H1 (cell line): ENCODE results near the gene KISS1R. TPM values are rescaled to one million over a fixed set of nuclear protein-coding genes. Genes with fewer than 3 reads are reported as not detected.

Experiments
- CTCF ChIA-PET: fragments of 300-600 bp; sonication (Branson Sonifier 250); formaldehyde crosslinking; loops from one replicate; lab custom pipeline; 2021; ENCODE audit not compliant: partially characterized antibody; lab: Charles Lee
- POLR2A ChIA-PET: fragments of 300-600 bp; sonication (Branson Sonifier 250); formaldehyde crosslinking; loops from one replicate; lab custom pipeline; 2021; ENCODE audit warnings: inconsistent platforms; ENCODE audit not compliant: partially characterized antibody; lab: Charles Lee
- DNase-seq, 2 experiments: peaks; one replicate each; pipeline versions ENCODE4 v3.0.0 to v3.0.0-alpha.2; 2010 to 2022; ENCODE audit warnings: low spot score in 2 of 2, low read depth in 1 of 2, mixed read lengths in 1 of 2
- FAIRE-seq: peaks from 2 replicates; lab custom pipeline; 2011; peaks lifted over from hg19 to GRCh38; lab: Jason Lieb, UNC
- H2AFZ ChIP-seq: 2 replicates; pipeline ENCODE4 v1.8.1; 2012; ENCODE audit warnings: low read length, inconsistent platforms
- H2AK5ac ChIP-seq: 2 replicates; pipeline ENCODE4 v1.6.1; 2013; ENCODE audit warnings: low read depth, low read length
- H2BK120ac ChIP-seq: replicated peaks from 2 replicates; pipeline ENCODE3; 2013; ENCODE audit warnings: low read depth, low read length, inconsistent platforms
- H2BK12ac ChIP-seq: 2 replicates; pipeline ENCODE4 v1.6.1; 2013; ENCODE audit warnings: low read depth, low read length
- H2BK15ac ChIP-seq: 2 replicates; pipeline ENCODE4 v1.6.1; 2013; ENCODE audit warnings: low read length
- H2BK20ac ChIP-seq: 2 replicates; pipeline ENCODE4 v1.6.1; 2013; ENCODE audit warnings: low read length
- H2BK5ac ChIP-seq: 2 replicates; pipeline ENCODE4 v1.6.1; 2013; ENCODE audit warnings: low read depth, low read length
- H3K14ac ChIP-seq: 2 replicates; pipeline ENCODE4 v1.6.1; 2013; ENCODE audit warnings: inconsistent platforms; ENCODE audit not compliant: insufficient read length
- H3K18ac ChIP-seq: 2 replicates; pipeline ENCODE4 v1.6.1; 2013; ENCODE audit warnings: low read length; ENCODE audit errors: extremely low read depth
- H3K23ac ChIP-seq: 2 replicates; pipeline ENCODE4 v1.6.1; 2013; ENCODE audit warnings: inconsistent platforms; ENCODE audit not compliant: insufficient read length
- H3K23me2 ChIP-seq: 2 replicates; pipeline ENCODE4 v1.6.1; 2013; ENCODE audit warnings: low read depth, low read length
- H3K27ac ChIP-seq: 2 replicates; pipeline ENCODE4 v1.6.1; 2011; ENCODE audit warnings: low read depth, low read length, inconsistent platforms
- H3K27me3 ChIP-seq, 4 experiments: replicated peaks in 1 of 4; 1 replicate in 1 of 4; 2 replicates in 3 of 4; pipeline versions ENCODE4 v1.6.1 to v1.8.1; 2011 to 2013; ENCODE audit warnings: low read length in 3 of 4, mild to moderate bottlenecking in 3 of 4, inconsistent platforms in 2 of 4, mixed read lengths in 2 of 4, moderate library complexity in 1 of 4; ENCODE audit not compliant: control insufficient read depth in 3 of 4, insufficient read depth in 3 of 4; ENCODE audit errors: extremely low read depth in 1 of 4
- H3K36me3 ChIP-seq, 4 experiments: 2 replicates each; pipeline versions ENCODE4 v1.6.1 to v1.8.1; 2011 to 2013; ENCODE audit warnings: mild to moderate bottlenecking in 4 of 4, low read length in 3 of 4, moderate library complexity in 2 of 4, control low read depth in 1 of 4, inconsistent platforms in 1 of 4; ENCODE audit not compliant: insufficient read depth in 4 of 4, control insufficient read depth in 2 of 4
- H3K4ac ChIP-seq: replicated peaks from 2 replicates; pipeline ENCODE3; 2013; ENCODE audit warnings: low read length, low read depth, mixed read lengths, inconsistent platforms; ENCODE audit not compliant: insufficient read length
- H3K4me1 ChIP-seq, 4 experiments: replicated peaks in 1 of 4; 1 replicate in 1 of 4; 2 replicates in 3 of 4; pipeline versions ENCODE4 v1.6.1 to v1.8.1; 2011 to 2013; ENCODE audit warnings: low read length in 3 of 4, inconsistent platforms in 2 of 4, mixed read lengths in 1 of 4; ENCODE audit not compliant: insufficient read depth in 4 of 4, control insufficient read depth in 3 of 4
- H3K4me2 ChIP-seq, 2 experiments: 2 replicates each; pipeline versions ENCODE4 v1.6.1 to v1.8.1; 2011 to 2013; ENCODE audit warnings: low read depth in 2 of 2, low read length in 2 of 2, control low read depth in 1 of 2, inconsistent platforms in 1 of 2, mild to moderate bottlenecking in 1 of 2; ENCODE audit not compliant: insufficient read depth in 1 of 2
- H3K4me3 ChIP-seq, 4 experiments: fragments of 200-600, 300-600 bp in 1 of 4; sonication (generic), shearing (Covaris generic), sonication (Bioruptor Twin) in 1 of 4; 2 replicates each; pipeline versions ENCODE4 v1.5.1 to v1.8.1; 2011 to 2016; ENCODE audit warnings: low read length in 4 of 4, low read depth in 3 of 4, control low read depth in 2 of 4, inconsistent platforms in 2 of 4, mild to moderate bottlenecking in 2 of 4, mixed read lengths in 1 of 4, moderate library complexity in 1 of 4; ENCODE audit not compliant: insufficient read depth in 2 of 4; ENCODE audit errors: extremely low read depth in 1 of 4
- H3K56ac ChIP-seq: replicated peaks from 2 replicates; pipeline ENCODE3; 2013; ENCODE audit warnings: low read depth, mild to moderate bottlenecking, mixed read lengths, low read length, inconsistent platforms; ENCODE audit not compliant: insufficient read length
- H3K79me1 ChIP-seq: 2 replicates; pipeline ENCODE4 v1.6.1; 2013; ENCODE audit warnings: low read depth, low read length, control low read depth
- H3K79me2 ChIP-seq, 2 experiments: 2 replicates each; pipeline versions ENCODE4 v1.6.1 to v1.8.1; 2012 to 2013; ENCODE audit warnings: low read length in 2 of 2, mild to moderate bottlenecking in 2 of 2, inconsistent platforms in 1 of 2; ENCODE audit not compliant: insufficient read depth in 2 of 2, control insufficient read depth in 1 of 2
- H3K9ac ChIP-seq, 4 experiments: replicated peaks in 1 of 4; 1 replicate in 1 of 4; 2 replicates in 3 of 4; pipeline versions ENCODE4 v1.6.1 to v1.8.1; 2011 to 2013; ENCODE audit warnings: low read depth in 3 of 4, low read length in 3 of 4, control low read depth in 2 of 4, mild to moderate bottlenecking in 2 of 4, moderate library complexity in 2 of 4, inconsistent platforms in 1 of 4; ENCODE audit errors: extremely low read depth in 1 of 4
- H3K9me3 ChIP-seq, 2 experiments: 2 replicates each; pipeline versions ENCODE4 v1.6.1 to v1.8.1; 2012 to 2013; ENCODE audit warnings: mild to moderate bottlenecking in 2 of 2, moderate library complexity in 2 of 2, control low read depth in 1 of 2, inconsistent platforms in 1 of 2, low read depth in 1 of 2, low read length in 1 of 2, mixed read lengths in 1 of 2; ENCODE audit not compliant: insufficient read depth in 2 of 2
- H4K20me1 ChIP-seq, 2 experiments: replicated peaks in 1 of 2; 2 replicates each; pipeline versions ENCODE3 to v1.8.1; 2011 to 2013; ENCODE audit warnings: inconsistent platforms in 2 of 2, low read length in 2 of 2, mild to moderate bottlenecking in 1 of 2; ENCODE audit not compliant: insufficient read depth in 2 of 2, control insufficient read depth in 1 of 2
- H4K5ac ChIP-seq: 2 replicates; pipeline ENCODE4 v1.6.1; 2013; ENCODE audit warnings: low read length, low read depth, mixed read lengths, inconsistent platforms; ENCODE audit not compliant: insufficient read length
- H4K8ac ChIP-seq: 2 replicates; pipeline ENCODE4 v1.8.0; 2013; ENCODE audit warnings: mild to moderate bottlenecking, moderate library complexity, low read length, inconsistent platforms; ENCODE audit not compliant: insufficient read depth; ENCODE audit errors: extremely low read depth
- H4K91ac ChIP-seq: replicated peaks from 2 replicates; pipeline ENCODE3; 2013; ENCODE audit warnings: low read length, mixed read lengths, inconsistent platforms; ENCODE audit not compliant: insufficient read length
- CHD1 ChIP-seq: IDR thresholded peaks from 2 replicates; pipeline ENCODE4 v1.6.1; 2012; ENCODE audit warnings: low read depth, low read length, improper control_type of control experiment
- EZH2 ChIP-seq: fragments of 200-600 bp; sonication (generic); IDR thresholded peaks from 2 replicates; pipeline ENCODE4 v1.7.1; 2012; ENCODE audit warnings: low read depth, mild to moderate bottlenecking, moderate library complexity, low read length, inconsistent platforms; ENCODE audit not compliant: severe bottlenecking
- GTF2F1 ChIP-seq: IDR thresholded peaks from 2 replicates; pipeline ENCODE4 v1.6.1; 2012; ENCODE audit warnings: low read depth, low read length, improper control_type of control experiment, borderline replicate concordance
- HDAC2 ChIP-seq, 2 experiments: fragments of 300-600 bp in 1 of 2; sonication (generic) in 1 of 2; IDR thresholded peaks; 2 replicates each; pipeline ENCODE4 v1.6.1; 2011 to 2012; ENCODE audit warnings: low read depth in 2 of 2, low read length in 2 of 2, mild to moderate bottlenecking in 2 of 2, moderate library complexity in 2 of 2, borderline replicate concordance in 1 of 2, inconsistent platforms in 1 of 2
- KDM1A ChIP-seq: fragments of 200-600, 300-600 bp; sonication (generic); IDR thresholded peaks from 2 replicates; pipeline ENCODE4 v1.7.1; 2016; ENCODE audit warnings: mild to moderate bottlenecking, low read length, borderline replicate concordance
- KDM5A ChIP-seq: fragments of 200-600 bp; IDR thresholded peaks from 2 replicates; pipeline ENCODE4 v1.7.1; 2012; ENCODE audit warnings: mild to moderate bottlenecking, low read length, inconsistent platforms, mixed read lengths
- MAFK ChIP-seq: IDR thresholded peaks from 2 replicates; pipeline ENCODE4 v1.6.1; 2012; ENCODE audit warnings: low read depth, mild to moderate bottlenecking, improper control_type of control experiment, low read length
- MAX ChIP-seq: IDR thresholded peaks from 2 replicates; pipeline ENCODE4 v1.6.1; 2012; ENCODE audit warnings: inconsistent platforms
- POU5F1 ChIP-seq: IDR thresholded peaks from 2 replicates; pipeline ENCODE4 v1.6.1; 2011; ENCODE audit warnings: low read depth, mild to moderate bottlenecking, low read length, moderate library complexity
- RNF2 ChIP-seq: fragments of 200-900, 300-1000 bp; sonication (generic); IDR thresholded peaks from 2 replicates; pipeline ENCODE4 v1.7.1; 2016; ENCODE audit warnings: borderline replicate concordance, low read depth, mild to moderate bottlenecking, antibody characterized with exemption, low read length; ENCODE audit not compliant: poor library complexity, severe bottlenecking; ENCODE audit errors: missing control alignments
- SP2 ChIP-seq: IDR thresholded peaks from 2 replicates; pipeline ENCODE4 v1.6.1; 2012; ENCODE audit warnings: mild to moderate bottlenecking, low read length, inconsistent platforms
- SRF ChIP-seq: IDR thresholded peaks from 2 replicates; pipeline ENCODE4 v1.6.1; 2011; ENCODE audit warnings: mild to moderate bottlenecking, low read depth, low read length, moderate library complexity
- TCF12 ChIP-seq: IDR thresholded peaks from 2 replicates; pipeline ENCODE4 v1.6.1; 2011; ENCODE audit warnings: low read depth, mild to moderate bottlenecking, low read length
- WGBS, 2 experiments: shearing (Covaris generic) in 1 of 2; methylation state at CpG; one replicate each; pipeline versions ENCODE4 v1.1.6 to v1.1.7; 2013 to 2015; ENCODE audit warnings: low lambda C conversion rate in 2 of 2, mixed read lengths in 2 of 2, inconsistent platforms in 1 of 2, low coverage in 1 of 2, missing lambda C conversion rate in 1 of 2; ENCODE audit not compliant: insufficient replicate concordance in 2 of 2, insufficient coverage in 1 of 2, insufficient read length in 1 of 2; ENCODE audit errors: extremely low coverage in 1 of 2, missing lambda C conversion rate in 1 of 2; 5-methylcytosine and 5-hydroxymethylcytosine counted together
- polyA plus RNA-seq, 7 experiments: library from polyadenylated mRNA; depleted of rRNA in 3 of 7; stranded (reverse) in 5 of 7; unstranded in 2 of 7; fragments of >200 nt in 5 of 7; fragments of 200-250 nt in 2 of 7; gene quantifications; 1 replicate in 5 of 7; 2 replicates in 1 of 7; 4 replicates in 1 of 7; pipeline versions ENCODE4 v1.2.1 to v1.2.3, GENCODE V29; 2011 to 2013; ENCODE audit warnings: missing spikeins in 2 of 7, mixed read lengths in 2 of 7
- total RNA-seq: library from RNA; stranded (reverse); fragmentation: NEBNext Ultra II Directional; extraction: Animal tissue kit (Norgen Biotek cat#: 25700); gene quantifications from 2 replicates; pipeline ENCODE4 v1.2.1, GENCODE V29; 2021

Gene KISS1R
- total and polyA plus RNA-seq, 2 of the 8 experiments (the other 6 are each of a cell fraction or from before 2014, with no cell fraction given) = 2.3 to 2.7 TPM

GRCh38 chr19:876089-876488 is 41.0 kb upstream of the KISS1R start:
- Histone ChIP-seq H3K23ac (no peak overlapping the region), H3K23me2 (no peaks in the 10 kb centered on the region), H3K4ac (no peak overlapping the region), H3K14ac (no peak overlapping the region), H3K79me2 (no peaks in the 10 kb centered on the region), H2AFZ (no peak overlapping the region), H4K20me1 (peaks cover 0 to 5% of the 10 kb centered on the region in 2 experiments), H3K4me2 (no peak overlapping the region), H4K5ac (no peak overlapping the region), H3K4me3 (no peak overlapping the region), H3K27ac (no peak overlapping the region), H4K91ac (no peak overlapping the region), H3K9me3 (peaks cover 0 to 3% of the 10 kb centered on the region in 2 experiments; a peak in 1 of 4 replicates), H2BK120ac (no peak overlapping the region), H3K4me1 (peaks cover 0 to 10% (median 4%) of the 10 kb centered on the region in 4 experiments; a peak in 5 of 7 replicates), H2BK20ac (no peak overlapping the region), H2BK12ac (no peak overlapping the region), H3K27me3 (no peaks in the 10 kb centered on the region), H2BK15ac (no peak overlapping the region), H3K56ac (no peak overlapping the region), H3K9ac (no peak overlapping the region), H3K79me1 (peaks cover 2% of the 10 kb centered on the region; the same call in 1 of the 2 replicates), H3K18ac (no peak overlapping the region), H2BK5ac (no peak overlapping the region), H4K8ac (no peak overlapping the region), H3K36me3 (peaks cover 0 to 9% (median under 1%) of the 10 kb centered on the region in 4 experiments; a peak in 4 of 8 replicates), H2AK5ac (no peak overlapping the region)
- WGBS, 2 experiments = 93% methylated on average over 13 of the region's 18 CpGs; no CpG with 5 or more reads in 1 of the 2 experiments
- no peak for FAIRE-seq
- no peak for DNase-seq
- CTCF ChIA-PET = interaction anchor here (0.7 to 3.1 kb wide), 10 partner anchors 10 to 205 kb away, joined by 3 to 16 read pairs (median 4); partner anchors contain the start of genes MED16 and RNU6-9
- POLR2A ChIA-PET = interaction anchor here (0.6 to 11.5 kb wide), 4 partner anchors 13 to 103 kb away, joined by 3 to 82 read pairs (median 5); partner anchors contain the start of genes MED16 and RNU6-9
- TF ChIP-seq POU5F1 (no peak), SP2 (no peak), KDM5A (no peak), CHD1 (no peak), HDAC2 (IDR thresholded peaks at IDR 0.05; ENCODE audit: borderline replicate concordance in 1 of 2, low read depth in 2 of 2, low read length in 2 of 2) (no peak), EZH2 (no peak), MAFK (no peak), RNF2 (no peak), SRF (no peak), TCF12 (no peak), GTF2F1 (no peak), MAX (no peak), KDM1A (no peak)
